Stimulated activated CD4-positive, alpha-beta T cell treated with anti-CD3 and anti-CD28 coated beads, Interleukin-15, amount 100 ng/mL, for 48 hours (primary cell): ENCODE results near the gene MBD5.
"Not testable (repeated sequence)": the region's sequence is repeated elsewhere in the genome, so short reads cannot be mapped to it uniquely, and the experiment has no call there.

Source experiments
- DNase-seq, 2 donors: peaks; one replicate each; pipeline ENCODE4 v3.0.0-alpha.2; 2020; ENCODE audit warnings: low read depth in 2 of 2

Gene MBD5

DNA sequence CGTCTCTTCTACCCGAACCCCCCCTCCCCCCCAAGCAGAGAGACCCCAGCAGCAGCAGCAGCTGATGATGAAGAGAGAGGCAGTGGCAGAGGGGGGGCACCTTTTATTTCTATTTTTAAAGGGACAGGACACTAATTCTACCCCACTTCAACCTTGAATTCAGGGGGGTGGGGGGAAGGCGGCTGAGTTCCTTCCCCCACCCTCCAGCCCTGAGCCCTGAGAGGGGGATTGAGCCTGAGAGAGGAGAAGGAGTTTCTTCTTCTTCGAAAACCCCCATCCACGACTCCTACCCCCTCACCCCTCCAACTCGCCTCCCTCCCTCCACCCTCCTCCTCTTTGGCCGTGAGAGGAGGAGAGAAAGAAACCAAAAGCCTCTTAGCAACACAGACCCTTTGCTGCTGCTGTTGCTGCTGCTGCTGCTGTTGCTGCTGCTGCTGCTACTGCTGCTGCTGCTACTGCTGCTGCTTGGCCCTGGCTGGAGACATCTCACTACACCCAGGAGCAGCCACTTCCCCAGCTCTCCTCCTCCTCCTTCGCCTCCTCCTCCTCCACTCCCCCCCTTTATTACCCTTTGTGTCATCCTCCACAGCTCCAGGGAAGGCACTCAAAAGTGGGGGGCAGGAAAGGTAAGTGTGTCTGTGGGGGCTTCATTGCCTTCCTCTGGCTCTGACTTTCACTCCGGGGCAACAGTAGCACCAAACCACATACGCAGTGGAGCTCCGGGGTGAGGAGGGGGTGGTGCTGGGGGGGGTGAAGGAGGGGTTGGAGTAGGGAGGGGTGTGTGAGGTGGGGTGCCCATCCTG lies at the start of gene MBD5:
Gene MBD5, plus strand, starts transcription at position 33 of the 803 bp plus-strand sequence.
- DNase-seq: peak in 1 of 2 donors; percentile 24

DNA sequence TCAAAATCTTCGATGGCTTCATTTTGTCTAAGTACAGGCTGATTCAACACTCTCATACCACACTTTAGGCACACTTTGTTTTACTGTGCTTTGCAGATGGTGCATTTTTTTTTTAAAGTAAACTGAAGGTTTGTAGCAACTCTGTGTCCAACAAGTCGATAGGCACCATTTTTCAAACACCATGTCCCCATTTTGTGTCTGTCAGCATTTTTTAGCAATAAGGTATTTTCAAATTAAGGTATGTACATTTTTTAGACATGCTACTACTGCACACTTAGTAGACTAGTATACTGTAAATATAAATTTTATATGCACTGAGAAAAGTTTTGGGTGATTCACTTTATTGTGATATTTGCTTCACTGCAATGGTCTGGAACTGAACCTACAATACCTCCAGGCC lies 44.8 kb upstream of the MBD5 start:
- DNase-seq: no peak

DNA sequence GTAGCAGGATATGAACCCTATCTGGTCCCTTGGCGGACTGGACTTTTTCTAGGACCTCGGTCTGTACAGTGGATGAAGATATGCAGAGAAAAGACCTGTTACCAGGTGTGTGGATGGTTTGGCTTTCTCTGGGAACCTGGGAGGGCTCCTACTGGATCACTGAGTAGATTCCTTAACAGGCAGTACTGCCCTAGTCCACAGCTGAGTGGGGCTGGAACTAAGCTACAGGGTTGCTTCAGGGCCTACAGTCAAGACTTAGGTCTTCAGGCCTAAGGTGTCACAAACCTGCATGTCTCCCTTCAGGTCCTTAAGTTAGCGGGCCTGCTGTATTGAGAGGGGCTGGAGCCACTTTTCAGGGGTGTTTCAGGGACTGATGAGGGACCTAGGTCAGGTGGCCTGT lies 43.2 kb upstream of the MBD5 start:
- DNase-seq: no peak

DNA sequence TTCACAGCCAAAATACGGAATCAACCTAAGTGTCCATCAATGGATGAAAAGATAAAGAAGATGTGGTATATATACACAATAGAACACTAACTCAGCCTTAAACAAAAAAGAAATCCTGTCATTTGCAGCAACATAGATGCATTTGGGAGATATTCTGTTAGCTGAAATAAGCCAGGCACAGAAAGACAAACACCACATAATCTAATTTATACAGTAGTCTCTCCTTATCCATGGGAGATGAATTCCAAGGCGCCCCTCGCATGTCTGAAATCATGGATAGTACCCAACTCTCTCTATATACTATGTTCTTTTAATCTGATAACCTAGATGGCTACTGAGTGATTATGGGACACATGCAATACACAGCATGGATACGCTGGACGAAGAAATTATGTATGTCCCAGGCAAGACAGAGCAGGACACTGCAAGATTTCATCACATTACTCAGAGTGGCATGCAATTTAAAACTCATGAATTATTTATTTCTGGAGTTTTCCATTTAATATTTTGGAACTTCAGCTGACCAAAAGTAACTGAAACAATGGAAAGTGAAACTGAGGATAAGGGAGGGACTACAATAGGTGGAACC lies 39.9 kb upstream of the MBD5 start:
- DNase-seq: no peak

DNA sequence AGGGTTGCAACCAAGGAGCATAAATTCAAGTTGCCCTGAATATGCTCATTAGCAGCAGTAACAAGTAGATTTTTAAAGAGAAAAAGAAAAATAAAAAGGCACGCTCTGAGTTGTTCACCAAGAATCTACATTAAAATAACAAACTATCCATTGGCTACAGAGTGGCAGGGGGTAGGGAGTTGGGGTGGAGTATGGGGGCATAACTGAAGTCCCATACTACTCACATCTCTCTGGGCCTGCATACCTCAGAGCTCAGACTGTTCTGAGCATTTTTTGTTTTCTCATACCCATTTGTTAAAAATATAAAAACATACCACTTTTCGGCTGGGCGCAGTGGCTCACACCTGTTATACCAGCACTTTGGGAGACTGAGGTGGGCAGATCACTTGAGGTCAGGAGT lies 31.8 kb upstream of the MBD5 start:
- DNase-seq: no peak

DNA sequence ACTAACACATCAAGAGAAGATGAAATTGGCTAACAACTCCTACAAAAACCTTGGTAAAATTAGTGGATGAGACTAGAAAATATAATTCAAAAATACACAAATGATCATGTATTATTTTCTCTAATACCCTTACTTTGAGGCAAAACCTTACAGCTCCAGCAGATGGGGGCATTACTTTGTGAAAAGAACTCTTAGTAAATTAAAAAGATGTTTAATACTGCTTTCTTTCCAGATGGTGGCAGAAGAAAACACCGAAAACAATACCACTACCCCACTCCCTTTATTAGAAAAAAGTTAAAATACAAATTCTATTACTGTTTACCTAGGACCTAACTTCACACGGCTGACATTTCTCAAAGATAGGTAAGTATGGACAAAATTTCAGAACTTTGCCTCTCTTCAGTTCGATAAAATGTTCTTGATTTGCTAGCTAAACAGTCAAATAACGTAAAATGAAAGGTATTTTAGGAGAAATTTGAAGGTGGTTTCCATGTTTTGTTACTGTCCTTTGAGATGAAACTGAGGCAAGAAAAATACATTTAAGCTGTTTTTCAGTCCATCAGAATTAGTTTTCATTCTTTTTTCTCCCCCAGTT lies 31.0 kb upstream of the MBD5 start:
- no peak for DNase-seq

DNA sequence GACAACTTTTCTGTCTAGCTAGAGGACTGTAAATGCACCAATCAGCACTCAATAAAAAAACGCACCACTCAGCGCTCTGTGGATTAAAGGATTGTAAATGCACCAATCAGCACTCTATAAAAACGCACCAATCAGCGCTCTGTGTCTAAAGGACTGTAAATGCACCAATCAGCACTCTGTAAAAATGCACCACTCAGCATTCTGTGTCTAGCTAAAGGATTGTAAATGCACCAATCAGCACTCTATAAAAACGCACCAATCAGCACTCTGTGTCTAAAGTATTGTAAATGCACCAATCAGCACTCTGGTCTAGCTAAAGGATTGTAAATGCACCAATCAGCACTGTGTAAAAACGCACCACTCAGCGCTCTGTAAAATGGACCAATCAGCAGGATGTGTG lies 25.9 kb upstream of the MBD5 start:
- not testable (repeated sequence) for DNase-seq

DNA sequence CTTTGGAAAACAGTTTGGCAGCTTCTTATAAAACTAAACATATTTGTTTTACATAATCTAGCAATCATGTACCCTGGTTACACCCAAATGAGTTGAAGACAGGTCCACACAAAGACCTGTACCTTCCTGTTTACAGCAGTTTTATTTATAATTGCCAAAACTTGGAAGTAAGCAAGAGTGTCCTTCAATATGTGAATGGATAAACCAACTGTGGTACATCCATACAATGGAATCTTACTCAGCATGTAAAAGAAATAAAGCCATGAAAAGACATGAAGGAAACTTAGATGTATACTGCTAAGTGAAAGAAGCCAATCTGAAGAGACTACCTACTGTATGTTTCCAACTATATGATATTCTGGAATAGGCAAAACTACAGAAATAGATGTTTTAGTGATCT lies 24.1 kb upstream of the MBD5 start:
- no peak for DNase-seq

DNA sequence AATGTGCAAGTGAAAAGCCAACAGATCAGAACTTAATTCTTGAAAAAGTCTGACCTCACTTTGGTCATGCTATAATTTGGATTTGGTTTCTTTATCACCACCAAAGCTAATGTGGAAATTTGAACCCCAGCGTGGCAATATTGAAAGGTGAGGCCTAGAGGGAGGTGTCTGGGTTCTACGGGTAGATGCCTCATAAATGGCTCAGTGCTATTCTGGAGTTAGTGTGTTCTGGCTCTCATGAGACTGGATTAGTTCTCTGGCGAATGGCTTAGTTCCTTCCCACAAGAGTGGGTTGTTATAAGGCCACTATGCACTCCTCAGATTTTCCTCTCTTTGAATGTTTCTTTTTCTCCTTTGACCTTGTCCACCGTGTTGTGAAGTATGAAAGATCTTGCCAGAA lies 22.7 kb upstream of the MBD5 start:
- no peak for DNase-seq

DNA sequence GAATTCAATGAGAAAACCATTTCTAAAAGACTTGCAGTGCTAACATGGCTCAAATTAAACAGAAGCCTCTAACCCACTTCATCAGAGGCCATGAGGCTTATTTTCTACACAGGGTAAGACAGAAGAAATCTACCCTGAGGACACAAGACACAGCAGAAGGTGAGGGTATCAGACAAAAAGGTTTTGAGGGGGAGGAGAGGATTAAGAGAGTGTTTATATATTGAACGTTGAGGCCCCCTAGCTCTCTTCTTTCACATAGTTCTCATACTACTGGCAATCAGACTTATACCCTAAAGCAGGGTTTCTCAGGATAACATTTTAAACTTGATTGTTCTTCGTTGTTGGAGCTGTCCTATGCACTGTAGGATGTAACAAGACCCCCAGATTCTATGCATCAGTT lies 21.8 kb upstream of the MBD5 start:
- DNase-seq: no peak

DNA sequence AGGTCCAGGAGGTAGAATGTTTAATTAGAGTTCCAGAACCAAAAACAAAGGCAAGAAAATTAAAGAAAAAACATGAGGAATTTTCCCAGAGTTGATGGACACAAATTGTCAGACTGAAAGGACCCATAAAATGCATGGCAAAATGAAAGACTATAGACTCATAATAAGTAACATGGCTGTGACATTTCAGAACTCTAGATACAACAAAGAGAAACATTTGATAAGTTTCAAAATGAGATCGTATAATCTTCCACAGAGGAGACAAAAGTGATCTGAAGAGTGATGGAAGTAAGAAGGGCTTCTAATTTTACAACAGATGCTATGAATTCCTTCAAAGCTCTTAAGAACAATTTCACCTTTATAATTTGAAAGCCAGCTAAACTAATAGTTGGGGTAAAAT lies 20.8 kb upstream of the MBD5 start:
- DNase-seq: no peak

DNA sequence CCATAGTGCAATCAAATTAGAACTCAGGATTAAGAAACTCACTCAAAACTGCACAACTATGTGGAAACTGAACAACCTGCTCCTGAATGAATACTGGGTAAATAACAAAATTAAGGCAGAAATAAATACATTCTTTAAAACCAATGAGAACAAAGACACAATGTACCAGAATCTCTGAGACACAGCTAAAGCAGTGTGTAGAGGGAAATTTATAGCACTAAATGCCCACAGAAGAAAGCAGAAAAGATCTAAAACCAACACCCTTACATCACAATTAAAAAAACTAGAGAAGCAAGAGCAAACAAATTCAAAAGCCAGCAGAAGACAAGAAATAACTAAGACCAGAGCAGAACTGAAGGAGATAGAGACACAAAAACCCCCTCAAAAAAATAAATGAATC lies 18.5 kb upstream of the MBD5 start:
- not testable (repeated sequence) for DNase-seq

DNA sequence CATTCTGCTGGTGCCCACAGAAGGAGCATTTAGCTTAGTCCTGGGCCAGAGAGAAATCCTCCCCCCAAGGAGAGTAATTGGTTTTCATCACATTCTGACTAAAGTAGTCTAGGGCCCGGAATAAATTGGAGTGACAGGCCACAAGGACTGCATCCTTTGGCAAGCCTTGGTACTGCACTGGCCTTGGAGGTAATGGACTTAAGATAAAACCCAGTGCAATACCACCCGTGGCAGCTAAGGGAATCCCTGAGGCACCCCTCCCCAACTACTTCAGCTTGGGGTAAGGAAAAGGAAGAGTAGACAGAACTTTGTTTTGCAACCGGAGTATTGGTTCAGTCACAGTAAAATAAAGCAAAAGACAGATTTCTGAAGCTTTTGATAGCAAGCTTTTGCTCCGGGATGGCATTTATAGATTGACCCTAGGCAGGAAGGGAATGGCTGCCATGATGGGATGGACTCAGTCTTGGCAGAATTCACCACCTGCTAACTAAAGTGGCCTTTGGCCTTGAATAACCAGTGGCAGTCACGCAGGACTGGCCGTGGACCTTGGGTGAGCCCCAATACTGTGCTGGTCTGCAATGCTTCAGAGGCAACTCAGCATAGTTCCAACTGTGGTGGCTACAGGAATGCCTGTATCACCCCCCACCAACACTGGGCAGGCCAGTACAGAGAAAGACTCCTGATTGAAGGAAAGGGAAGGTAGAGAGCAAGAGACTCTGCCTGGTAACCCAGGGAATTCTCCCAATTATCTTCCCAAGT lies 14.5 kb upstream of the MBD5 start:
- DNase-seq: no peak

DNA sequence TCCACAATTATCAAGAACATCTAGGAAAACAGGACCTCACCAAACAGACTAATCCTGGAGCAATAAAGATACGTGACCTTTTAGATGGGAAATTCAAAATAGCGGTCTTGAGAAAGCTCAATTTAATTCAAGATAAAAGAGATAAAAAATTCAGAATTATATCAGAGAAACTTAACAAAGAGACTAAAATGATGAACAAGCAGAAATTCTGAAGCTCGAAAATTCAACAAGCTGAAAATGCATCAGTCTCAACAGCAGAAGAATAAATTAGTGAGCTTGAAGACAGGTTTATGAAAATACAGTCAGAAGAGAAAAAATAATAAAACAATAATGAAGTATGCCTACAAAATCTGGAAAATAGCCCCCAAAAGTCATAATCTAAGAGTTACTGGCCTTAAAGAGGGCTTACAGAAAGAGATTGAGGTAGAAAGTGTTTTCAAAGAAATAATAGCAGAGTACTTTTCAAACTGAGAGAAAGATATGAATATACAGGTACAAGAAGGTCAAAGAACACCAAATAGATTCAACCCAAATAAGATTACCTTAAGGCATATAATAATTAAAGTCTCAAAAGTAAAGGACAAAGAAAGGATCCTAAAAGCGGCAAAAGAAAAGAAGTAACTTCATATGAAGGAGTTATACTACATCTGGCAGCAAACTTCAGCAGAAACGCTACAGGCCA lies 13.5 kb upstream of the MBD5 start:
- no peak for DNase-seq

DNA sequence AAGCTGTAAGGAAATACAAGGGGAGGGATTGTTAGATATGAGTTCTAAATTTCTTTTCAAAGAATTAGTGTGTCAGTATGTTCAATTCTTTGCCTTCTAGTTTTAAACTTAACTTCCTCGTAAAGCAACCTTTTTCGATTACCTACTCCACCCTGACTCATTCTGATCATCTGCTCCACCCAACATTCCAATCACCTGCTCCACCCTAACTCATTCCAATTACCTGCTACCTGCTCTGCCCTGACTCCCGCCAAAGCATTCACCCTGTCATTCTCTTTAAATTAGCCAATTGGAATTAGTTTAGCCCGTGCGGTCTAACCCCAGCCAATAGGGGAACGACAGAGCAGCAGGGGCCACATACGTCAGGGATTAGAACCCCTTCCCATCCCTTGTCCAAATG lies 12.5 kb upstream of the MBD5 start:
- not testable (repeated sequence) for DNase-seq

DNA sequence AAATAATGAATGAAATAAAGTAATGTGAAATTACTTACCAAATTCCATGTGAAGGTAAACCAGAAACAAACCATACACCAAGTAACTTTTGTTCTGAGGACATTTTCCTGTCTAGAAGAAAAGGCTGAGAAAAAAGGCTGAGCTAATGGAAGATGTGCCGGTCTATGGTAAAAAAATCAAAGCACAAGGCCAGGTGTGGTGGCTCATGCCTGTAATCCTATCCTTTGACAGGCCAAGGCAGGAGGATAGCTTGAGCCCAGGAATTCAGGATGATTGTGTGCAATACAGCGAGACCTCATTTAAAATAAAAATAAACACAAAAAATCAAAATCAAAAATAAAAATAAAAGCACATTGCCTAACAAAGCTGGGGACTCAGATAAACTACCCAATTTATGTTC lies 7.0 kb upstream of the MBD5 start:
- no peak for DNase-seq

DNA sequence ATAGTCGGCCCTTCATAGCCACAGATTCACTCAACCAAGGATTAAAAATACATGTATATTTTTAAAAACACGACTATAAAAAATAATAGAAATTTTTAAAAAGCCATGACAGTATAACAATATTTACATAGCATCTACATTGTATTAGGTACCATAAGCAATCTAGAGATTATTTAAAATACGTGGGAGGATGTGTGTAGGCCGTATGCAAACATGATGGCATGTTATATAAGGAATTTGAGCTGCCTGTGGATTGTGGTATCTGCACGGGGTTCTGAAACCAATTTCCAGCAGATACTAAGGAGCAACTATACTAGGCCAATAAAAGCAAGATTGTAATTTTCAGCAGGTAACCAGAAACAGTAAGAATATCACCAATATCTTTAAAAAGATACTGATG lies 6.3 kb upstream of the MBD5 start:
- DNase-seq: no peak

DNA sequence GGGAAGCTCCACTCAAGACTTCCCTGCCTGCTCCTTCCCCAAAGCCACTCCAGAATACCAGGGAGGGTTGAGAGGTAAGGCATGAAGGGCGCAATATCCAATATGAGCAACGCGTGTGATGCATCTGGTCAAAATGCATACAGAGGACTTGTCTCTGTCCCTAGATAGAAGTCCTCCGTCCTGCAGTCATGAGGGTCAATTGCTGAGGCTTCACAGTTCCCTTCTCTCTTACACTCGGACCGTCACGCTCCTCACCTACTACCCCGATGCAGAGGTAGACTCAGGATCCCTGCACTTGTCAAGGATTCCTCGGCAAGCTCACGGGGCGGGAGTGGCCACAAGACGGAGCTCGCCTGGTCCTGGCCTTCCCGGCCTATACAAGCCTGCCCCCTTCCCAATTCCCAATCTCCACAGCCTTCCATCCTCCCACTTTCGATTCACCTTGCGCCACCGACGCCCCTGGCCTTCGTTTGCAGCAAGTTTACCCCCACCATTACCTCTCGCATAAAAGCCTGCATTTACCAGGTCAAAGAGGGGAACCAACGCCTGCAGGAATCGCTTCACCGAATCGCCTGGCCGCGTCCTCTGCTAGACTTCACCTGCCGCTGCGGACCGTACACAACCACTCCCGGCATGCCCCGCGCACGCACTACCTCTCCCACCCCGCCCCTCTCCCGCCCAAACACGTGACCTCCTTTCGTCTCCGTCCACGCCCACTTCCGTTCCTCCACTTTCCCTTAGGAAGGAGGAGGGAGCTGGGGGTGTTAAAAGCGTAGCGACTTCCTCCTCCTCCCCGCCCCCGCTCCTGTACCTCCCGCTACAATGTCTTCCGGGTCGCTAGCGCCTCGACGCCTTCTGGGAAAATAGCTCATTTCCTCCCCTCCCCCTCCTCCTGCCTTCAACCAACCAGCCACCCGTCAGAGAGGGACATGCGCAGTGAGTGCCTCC lies 506 bp upstream of the MBD5 start, which contains the start of gene ORC4:
Gene ORC4, minus strand, starts transcription at position 627 of the 948 bp plus-strand sequence. CDS start 44,779 bp downstream, outside the sequence.
- DNase-seq: peak; percentile 96 to 97

DNA sequence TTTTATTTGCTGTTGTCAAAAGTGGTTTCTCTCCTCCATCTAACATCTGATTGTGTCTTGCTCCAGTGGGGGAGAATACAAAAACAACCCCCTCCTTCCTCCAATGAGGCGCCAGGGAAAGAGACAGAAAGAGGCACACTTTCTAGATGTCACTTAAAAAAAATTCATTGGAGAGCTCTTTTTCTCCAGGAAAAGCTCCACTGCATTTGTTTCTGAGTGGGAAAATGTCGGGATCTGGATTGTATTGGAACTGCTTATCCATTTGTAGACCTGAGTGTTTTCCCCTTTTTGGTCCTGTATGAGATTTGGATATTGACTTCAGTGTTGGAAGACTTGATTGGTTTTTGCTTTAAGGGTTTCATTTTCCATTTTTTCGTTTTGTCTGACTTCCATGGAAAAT lies 995 bp downstream of the MBD5 start:
- DNase-seq: no peak

DNA sequence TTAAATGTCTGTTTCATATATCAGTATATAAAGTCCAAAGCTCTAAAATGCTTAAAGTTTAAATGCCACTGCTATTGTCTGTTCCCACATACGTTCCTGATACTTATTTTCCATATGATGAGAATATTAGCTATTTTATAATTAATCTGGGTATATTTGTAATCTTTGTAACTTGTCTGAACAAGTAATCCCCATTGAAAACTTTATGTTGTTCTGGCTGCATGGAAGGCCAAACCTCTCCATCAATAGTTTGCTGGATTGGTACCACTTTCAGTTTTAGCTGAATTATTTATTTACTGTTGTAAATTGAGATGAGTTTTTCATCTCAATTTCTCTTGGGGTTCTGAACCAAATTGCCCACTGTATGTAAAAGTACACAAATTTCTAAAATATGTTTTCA lies 1.5 kb downstream of the MBD5 start:
- DNase-seq: no peak

DNA sequence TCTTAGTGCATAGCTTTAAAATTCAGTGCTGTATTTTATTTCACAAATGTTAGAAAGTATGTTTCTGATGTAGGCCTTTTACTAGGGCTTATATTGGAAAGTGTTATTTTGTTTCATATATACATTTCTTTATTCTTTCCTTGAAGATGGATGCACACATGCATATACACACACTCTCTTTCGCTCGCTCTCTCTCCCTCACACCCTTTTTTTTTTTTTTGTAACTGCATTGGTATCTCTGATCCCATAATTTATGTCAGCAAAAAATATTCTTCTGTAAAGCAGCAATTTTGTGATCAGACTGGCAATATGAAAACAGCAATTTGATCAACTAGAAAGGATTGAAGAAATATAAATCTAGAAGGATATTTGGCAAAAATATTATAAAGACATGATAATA lies 2.0 kb downstream of the MBD5 start:
- DNase-seq: no peak
